HCT116 (cell line): ENCODE measurements around the gene THSD4. TPM values are rescaled to one million over a fixed set of nuclear protein-coding genes. Genes with fewer than 3 reads are reported as not detected.

Experiments
- ATAC-seq: fragments of 200-7000 bp; cut with Tn5 transposase; 2 replicates; pipeline ENCODE4 v1.9.1; 2020; ENCODE audit warnings: mild to moderate bottlenecking, moderate library complexity
- BruUV-seq: library from RNA; stranded (reverse); fragments of 400-500 nt; replicated peaks from 2 replicates; lab custom pipeline; 2021; lab: Mats Ljungman, UMichigan
- CTCF ChIA-PET: fragments of 300-600 bp; sonication (Branson Sonifier 250); formaldehyde crosslinking; loops from one replicate; lab custom pipeline; 2021; ENCODE audit warnings: antibody characterized with exemption; lab: Charles Lee
- POLR2A ChIA-PET: fragments of 300-600, 350-600 bp; sonication (Branson Sonifier 250); formaldehyde crosslinking; loops from one replicate; lab custom pipeline; 2021; ENCODE audit warnings: antibody characterized with exemption; lab: Charles Lee
- RAD21 ChIA-PET, 2 experiments: fragments of 300-600 bp; sonication (Branson Sonifier 250); formaldehyde crosslinking; loops; one replicate each; lab custom pipeline; 2023; ENCODE audit warnings: low total read pairs in 2 of 2; ENCODE audit not compliant: uncharacterized antibody in 2 of 2, unreplicated experiment in 2 of 2, low non-redundant PET in 1 of 2; lab: Charles Lee
- DNase-seq: peaks from one replicate; pipeline ENCODE4 v3.0.0-alpha.2; 2010; ENCODE audit warnings: low read depth, low spot score
- H2AFZ ChIP-seq: fragments of 200-600 bp; shearing (Covaris generic), sonication (generic); 2 replicates; pipeline ENCODE4 v1.6.1; 2017; ENCODE audit warnings: low read depth, mixed run types, mixed read lengths, antibody characterized with exemption, low read length; ENCODE audit not compliant: poor library complexity, severe bottlenecking
- H3K27ac ChIP-seq: 2 replicates; pipeline ENCODE4 v1.5.1; 2012; ENCODE audit warnings: low read depth, low read length
- H3K27me3 ChIP-seq: fragments of 200-600 bp; sonication (generic); 2 replicates; pipeline ENCODE4 v1.6.1; 2016; ENCODE audit warnings: mixed run types, low read length, mixed read lengths; ENCODE audit not compliant: insufficient read depth
- H3K36me3 ChIP-seq, 2 experiments: fragments of 200-500 bp in 1 of 2; fragments of 200-600 bp in 1 of 2; sonication (Bioruptor generic) in 1 of 2; sonication (generic) in 1 of 2; 2 replicates each; pipeline versions ENCODE4 v1.5.1 to v1.6.1; 2014 to 2016; ENCODE audit warnings: low read length in 2 of 2, inconsistent platforms in 1 of 2, mixed read lengths in 1 of 2, mixed run types in 1 of 2; ENCODE audit not compliant: insufficient read depth in 2 of 2, control insufficient read depth in 1 of 2
- H3K4me1 ChIP-seq, 2 experiments: fragments of 200-600 bp in 1 of 2; sonication (generic) in 1 of 2; 2 replicates each; pipeline versions ENCODE4 v1.5.1 to v1.6.1; 2012 to 2017; ENCODE audit warnings: low read length in 2 of 2, inconsistent platforms in 1 of 2, mild to moderate bottlenecking in 1 of 2, mixed read lengths in 1 of 2, mixed run types in 1 of 2, moderate library complexity in 1 of 2; ENCODE audit not compliant: insufficient read depth in 2 of 2, control insufficient read depth in 1 of 2
- H3K4me2 ChIP-seq: fragments of 200-600 bp; sonication (generic); 2 replicates; pipeline ENCODE4 v1.6.1; 2017; ENCODE audit warnings: mixed run types, low read length, mixed read lengths
- H3K4me3 ChIP-seq, 2 experiments: fragments of 200-600 bp in 1 of 2; sonication (generic) in 1 of 2; replicated peaks in 1 of 2; 2 replicates each; pipeline ENCODE4 v1.5.1; 2011 to 2016; ENCODE audit warnings: low read length in 2 of 2, control low read depth in 1 of 2, low read depth in 1 of 2, mild to moderate bottlenecking in 1 of 2, mixed read lengths in 1 of 2, mixed run types in 1 of 2
- H3K79me2 ChIP-seq: fragments of 200-600 bp; sonication (generic); 2 replicates; pipeline ENCODE4 v1.6.1; 2017; ENCODE audit warnings: mild to moderate bottlenecking, mixed run types, low read length, moderate library complexity, mixed read lengths; ENCODE audit not compliant: insufficient read depth
- H3K9ac ChIP-seq: fragments of 200-600 bp; sonication (generic); 2 replicates; pipeline ENCODE4 v1.6.1; 2016; ENCODE audit warnings: low read length, mixed read lengths
- H3K9me2 ChIP-seq: fragments of 200-600 bp; sonication (generic), shearing (Covaris generic); 2 replicates; pipeline ENCODE4 v1.6.1; 2017; ENCODE audit warnings: mixed run types, mild to moderate bottlenecking, moderate library complexity; ENCODE audit not compliant: insufficient read depth
- H3K9me3 ChIP-seq, 2 experiments: fragments of 200-500 bp in 1 of 2; fragments of 200-600 bp in 1 of 2; sonication (Bioruptor generic) in 1 of 2; sonication (generic) in 1 of 2; 2 replicates each; pipeline ENCODE4 v1.6.1; 2014 to 2017; ENCODE audit warnings: low read length in 2 of 2, mixed read lengths in 2 of 2, inconsistent platforms in 1 of 2, low read depth in 1 of 2, mild to moderate bottlenecking in 1 of 2, mixed run types in 1 of 2, moderate library complexity in 1 of 2; ENCODE audit not compliant: control insufficient read depth in 1 of 2, insufficient read depth in 1 of 2
- H4K20me1 ChIP-seq: fragments of 200-600 bp; sonication (generic), shearing (Covaris generic); 2 replicates; pipeline ENCODE4 v1.6.1; 2017; ENCODE audit warnings: mixed run types, mild to moderate bottlenecking, moderate library complexity; ENCODE audit not compliant: insufficient read depth
- CBX3 ChIP-seq: IDR thresholded peaks from 2 replicates; pipeline ENCODE4 v1.6.1; 2012; ENCODE audit warnings: low read depth
- EGR1 ChIP-seq: IDR thresholded peaks from 2 replicates; pipeline ENCODE4 v1.6.1; 2012; ENCODE audit warnings: low read depth
- ELF1 ChIP-seq: IDR thresholded peaks from 2 replicates; pipeline ENCODE4 v1.6.1; 2012; ENCODE audit warnings: low read depth, borderline replicate concordance
- EZH2 ChIP-seq: fragments of 200-600 bp; sonication (generic); IDR thresholded peaks from 2 replicates; pipeline ENCODE4 v1.6.1; 2017; ENCODE audit warnings: antibody characterized with exemption, mixed run types
- EZH2phosphoT487 ChIP-seq: fragments of 200-600 bp; IDR thresholded peaks from 2 replicates; pipeline ENCODE4 v1.6.1; 2018; ENCODE audit warnings: antibody characterized with exemption, borderline replicate concordance
- FOSL1 ChIP-seq: IDR thresholded peaks from 2 replicates; pipeline ENCODE4 v1.6.1; 2012; ENCODE audit warnings: low read depth
- JUND ChIP-seq: IDR thresholded peaks from 2 replicates; pipeline ENCODE4 v1.6.1; 2012
- POLR2A ChIP-seq: IDR thresholded peaks from 2 replicates; pipeline ENCODE4 v1.7.0; 2011; ENCODE audit warnings: borderline replicate concordance; ENCODE audit not compliant: insufficient read depth, insufficient read length; ENCODE audit errors: extremely low read depth
- POLR2AphosphoS5 ChIP-seq: IDR thresholded peaks from 2 replicates; pipeline ENCODE4 v1.6.1; 2011; ENCODE audit warnings: mild to moderate bottlenecking, low read depth, low read length, moderate library complexity
- RAD21 ChIP-seq: IDR thresholded peaks from 2 replicates; pipeline ENCODE4 v1.6.1; 2012; ENCODE audit warnings: low read depth, mild to moderate bottlenecking
- SIN3A ChIP-seq: IDR thresholded peaks from 2 replicates; pipeline ENCODE4 v1.6.1; 2012; ENCODE audit warnings: low read depth
- SP1 ChIP-seq: IDR thresholded peaks from 2 replicates; pipeline ENCODE4 v1.6.1; 2012; ENCODE audit warnings: low read depth
- SRF ChIP-seq: IDR thresholded peaks from 2 replicates; pipeline ENCODE4 v1.6.1; 2012; ENCODE audit warnings: low read depth
- YY1 ChIP-seq: IDR thresholded peaks from 2 replicates; pipeline ENCODE4 v1.6.1; 2011; ENCODE audit warnings: low read length, low read depth, moderate library complexity, mild to moderate bottlenecking; ENCODE audit not compliant: insufficient replicate concordance; ENCODE audit errors: extremely low read depth
- ZFX ChIP-seq: fragments of 450-650 bp; IDR thresholded peaks from 2 replicates; pipeline ENCODE4 v1.6.1; 2017
- ZNF274 ChIP-seq: fragments of 200-500 bp; sonication (Bioruptor generic); IDR thresholded peaks from 2 replicates; pipeline ENCODE4 v1.6.1; 2014; ENCODE audit warnings: mild to moderate bottlenecking, low read depth, low read length, inconsistent platforms
- intact Hi-C: fragments of 100-400 bp; cut with micrococcal nuclease; formaldehyde crosslinking; loops from 2 replicates; pipeline ENCODE4 v1.10.0; 2022
- total RNA-seq: library from RNA; stranded (reverse); gene quantifications from one replicate; pipeline ENCODE4 v1.2.1, GENCODE V29; 2021; ENCODE audit not compliant: unreplicated experiment
- TF ChIP-seq, protein P1 (sequence below): IDR thresholded peaks from 2 replicates; pipeline ENCODE4 v1.6.1; 2012; ENCODE audit warnings: low read depth
- TF ChIP-seq, protein P2 (sequence below): IDR thresholded peaks from 2 replicates; pipeline ENCODE4 v1.6.1; 2011; ENCODE audit warnings: mild to moderate bottlenecking, low read length, moderate library complexity; ENCODE audit not compliant: insufficient replicate concordance; ENCODE audit errors: extremely low read depth
- TF ChIP-seq, protein P3 (sequence below): IDR thresholded peaks from 2 replicates; pipeline ENCODE4 v1.6.1; 2012

The THSD4 gene
- total RNA-seq, 1 experiment from 2014 or later, result 30.5 TPM

DNA sequence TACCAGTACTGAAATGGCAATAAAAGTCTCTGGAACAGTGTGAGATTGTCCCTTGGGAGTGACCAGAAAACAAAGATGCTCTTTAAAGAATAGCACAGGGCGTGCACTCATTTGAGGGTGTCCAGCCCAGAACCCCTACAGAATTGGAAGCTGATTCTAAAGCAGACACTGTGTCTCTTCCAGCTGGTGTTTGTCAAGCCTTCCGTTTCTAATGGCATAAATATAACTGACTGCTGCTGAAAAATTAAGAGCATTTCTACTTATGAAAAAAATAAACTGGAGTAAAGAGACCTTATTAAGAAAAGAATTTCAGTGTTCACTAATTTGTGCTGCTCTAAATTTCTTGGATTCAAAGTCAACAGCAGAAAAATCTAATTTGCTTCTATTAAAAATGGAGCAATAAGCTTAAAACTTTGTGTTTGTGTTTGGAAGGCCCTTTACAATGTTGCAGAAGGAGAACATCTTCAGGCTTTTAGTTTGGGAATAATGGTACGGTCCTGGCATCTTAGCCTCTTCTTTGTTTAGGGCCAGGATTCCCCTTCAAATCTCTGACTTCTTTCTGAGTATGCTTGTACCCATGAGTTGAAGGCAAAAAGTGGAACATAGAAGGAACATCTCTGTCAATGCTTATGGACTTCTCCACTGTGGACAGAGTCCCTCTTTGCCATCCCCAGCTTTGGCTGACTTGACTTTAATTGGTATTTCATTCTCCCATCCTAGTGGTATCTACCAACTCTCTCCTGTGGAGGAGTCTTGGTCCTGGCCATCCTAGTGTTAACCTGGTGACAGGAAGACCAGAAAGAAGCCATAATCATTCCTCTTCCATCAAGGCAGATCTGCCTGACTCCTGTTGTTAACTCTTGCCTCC lies 65.9 kb downstream of the THSD4 start:
- CTCF ChIA-PET, result no interaction called here
- no TSS peak for BruUV-seq
- Histone ChIP-seq H3K27ac (no peak overlapping the region), H3K4me1 (no peaks in the 10 kb centered on the region), H4K20me1 (no peaks in the 10 kb centered on the region), H3K27me3 (no peaks in the 10 kb centered on the region), H2AFZ (no peak overlapping the region), H3K36me3 (no peaks in the 10 kb centered on the region), H3K4me3 (no peak overlapping the region), H3K9me2 (no peaks in the 10 kb centered on the region), H3K9ac (no peak overlapping the region), H3K9me3 (no peaks in the 10 kb centered on the region), H3K4me2 (no peak overlapping the region), H3K79me2 (no peaks in the 10 kb centered on the region)
- intact Hi-C loops, result no loop called here
- RAD21 ChIA-PET, result interaction anchor here in 1 of 2 experiments (0.6 kb wide), 1 partner anchor 390 kb away, joined by 3 read pairs; no protein-coding TSS in a partner anchor
- ATAC-seq (no peak), DNase-seq (no peak)
- POLR2A ChIA-PET, result no interaction called here
- no peak for TF ChIP-seq ZNF274
- no peak for TF ChIP-seq YY1
- no peak for TF ChIP-seq SRF
- TF ChIP-seq RAD21, result no peak
- TF ChIP-seq, protein P1, sequence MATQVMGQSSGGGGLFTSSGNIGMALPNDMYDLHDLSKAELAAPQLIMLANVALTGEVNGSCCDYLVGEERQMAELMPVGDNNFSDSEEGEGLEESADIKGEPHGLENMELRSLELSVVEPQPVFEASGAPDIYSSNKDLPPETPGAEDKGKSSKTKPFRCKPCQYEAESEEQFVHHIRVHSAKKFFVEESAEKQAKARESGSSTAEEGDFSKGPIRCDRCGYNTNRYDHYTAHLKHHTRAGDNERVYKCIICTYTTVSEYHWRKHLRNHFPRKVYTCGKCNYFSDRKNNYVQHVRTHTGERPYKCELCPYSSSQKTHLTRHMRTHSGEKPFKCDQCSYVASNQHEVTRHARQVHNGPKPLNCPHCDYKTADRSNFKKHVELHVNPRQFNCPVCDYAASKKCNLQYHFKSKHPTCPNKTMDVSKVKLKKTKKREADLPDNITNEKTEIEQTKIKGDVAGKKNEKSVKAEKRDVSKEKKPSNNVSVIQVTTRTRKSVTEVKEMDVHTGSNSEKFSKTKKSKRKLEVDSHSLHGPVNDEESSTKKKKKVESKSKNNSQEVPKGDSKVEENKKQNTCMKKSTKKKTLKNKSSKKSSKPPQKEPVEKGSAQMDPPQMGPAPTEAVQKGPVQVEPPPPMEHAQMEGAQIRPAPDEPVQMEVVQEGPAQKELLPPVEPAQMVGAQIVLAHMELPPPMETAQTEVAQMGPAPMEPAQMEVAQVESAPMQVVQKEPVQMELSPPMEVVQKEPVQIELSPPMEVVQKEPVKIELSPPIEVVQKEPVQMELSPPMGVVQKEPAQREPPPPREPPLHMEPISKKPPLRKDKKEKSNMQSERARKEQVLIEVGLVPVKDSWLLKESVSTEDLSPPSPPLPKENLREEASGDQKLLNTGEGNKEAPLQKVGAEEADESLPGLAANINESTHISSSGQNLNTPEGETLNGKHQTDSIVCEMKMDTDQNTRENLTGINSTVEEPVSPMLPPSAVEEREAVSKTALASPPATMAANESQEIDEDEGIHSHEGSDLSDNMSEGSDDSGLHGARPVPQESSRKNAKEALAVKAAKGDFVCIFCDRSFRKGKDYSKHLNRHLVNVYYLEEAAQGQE, result no peak
- no peak for TF ChIP-seq FOSL1
- no peak for TF ChIP-seq SIN3A
- no peak for TF ChIP-seq ELF1
- TF ChIP-seq, protein P2, sequence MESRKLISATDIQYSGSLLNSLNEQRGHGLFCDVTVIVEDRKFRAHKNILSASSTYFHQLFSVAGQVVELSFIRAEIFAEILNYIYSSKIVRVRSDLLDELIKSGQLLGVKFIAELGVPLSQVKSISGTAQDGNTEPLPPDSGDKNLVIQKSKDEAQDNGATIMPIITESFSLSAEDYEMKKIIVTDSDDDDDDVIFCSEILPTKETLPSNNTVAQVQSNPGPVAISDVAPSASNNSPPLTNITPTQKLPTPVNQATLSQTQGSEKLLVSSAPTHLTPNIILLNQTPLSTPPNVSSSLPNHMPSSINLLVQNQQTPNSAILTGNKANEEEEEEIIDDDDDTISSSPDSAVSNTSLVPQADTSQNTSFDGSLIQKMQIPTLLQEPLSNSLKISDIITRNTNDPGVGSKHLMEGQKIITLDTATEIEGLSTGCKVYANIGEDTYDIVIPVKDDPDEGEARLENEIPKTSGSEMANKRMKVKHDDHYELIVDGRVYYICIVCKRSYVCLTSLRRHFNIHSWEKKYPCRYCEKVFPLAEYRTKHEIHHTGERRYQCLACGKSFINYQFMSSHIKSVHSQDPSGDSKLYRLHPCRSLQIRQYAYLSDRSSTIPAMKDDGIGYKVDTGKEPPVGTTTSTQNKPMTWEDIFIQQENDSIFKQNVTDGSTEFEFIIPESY, result no peak
- no peak for TF ChIP-seq POLR2A
- no peak for TF ChIP-seq EZH2
- TF ChIP-seq, protein P3, sequence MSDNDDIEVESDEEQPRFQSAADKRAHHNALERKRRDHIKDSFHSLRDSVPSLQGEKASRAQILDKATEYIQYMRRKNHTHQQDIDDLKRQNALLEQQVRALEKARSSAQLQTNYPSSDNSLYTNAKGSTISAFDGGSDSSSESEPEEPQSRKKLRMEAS, result no peak
- no peak for TF ChIP-seq ZFX
- TF ChIP-seq EZH2phosphoT487, result no peak
- TF ChIP-seq POLR2AphosphoS5, result no peak
- no peak for TF ChIP-seq JUND
- no peak for TF ChIP-seq SP1
- no peak for TF ChIP-seq CBX3
- TF ChIP-seq EGR1, result no peak
